NCI-H226 (cell line): Measurements from ENCODE around the gene CKAP4.
"Not testable (repeated sequence)": the region's sequence is repeated elsewhere in the genome, so short reads cannot be mapped to it uniquely, and the experiment has no call there.

Source experiments
- DNase-seq: peaks from one replicate; pipeline ENCODE4 v3.0.0-alpha.2; 2015

CKAP4 gene

GRCh38 chr12:106247674-106248311 lies at the start of gene CKAP4:
TSS of gene CKAP4 (minus strand) at chr12:106248020. CDS start at chr12:106247851, 169 bp downstream.
- DNase-seq = peak; percentile 68

GRCh38 chr12:106297075-106297474 lies 49.3 kb upstream of the CKAP4 start:
- no peak for DNase-seq

GRCh38 chr12:106296179-106296877 lies 48.5 kb upstream of the CKAP4 start:
- peak; percentile 85 for DNase-seq

- DNase-seq = no peak
Observed at GRCh38 chr12:106292339-106292738, 44.5 kb upstream of the CKAP4 start.

GRCh38 chr12:106291342-106291741 lies 43.5 kb upstream of the CKAP4 start:
- DNase-seq = no peak

- DNase-seq = no peak
Observed at GRCh38 chr12:106290666-106291065, 42.8 kb upstream of the CKAP4 start.

- DNase-seq = peak; percentile 35
Observed at GRCh38 chr12:106289196-106289681, 41.4 kb upstream of the CKAP4 start.

- DNase-seq = peak; percentile 87
Observed at GRCh38 chr12:106288494-106289195, 40.8 kb upstream of the CKAP4 start.

- no peak for DNase-seq
Observed at GRCh38 chr12:106288101-106288493, 40.3 kb upstream of the CKAP4 start.

- DNase-seq = no peak
Observed at GRCh38 chr12:106287364-106287763, 39.5 kb upstream of the CKAP4 start.

- DNase-seq = not testable (repeated sequence)
Observed at GRCh38 chr12:106286576-106287162, 38.8 kb upstream of the CKAP4 start.

- DNase-seq = no peak
Observed at GRCh38 chr12:106285982-106286381, 38.2 kb upstream of the CKAP4 start.

GRCh38 chr12:106284358-106285105 lies 36.7 kb upstream of the CKAP4 start:
- DNase-seq = no peak

GRCh38 chr12:106282457-106283097 lies 34.8 kb upstream of the CKAP4 start:
- DNase-seq = peak; percentile 59

- no peak for DNase-seq
Observed at GRCh38 chr12:106281804-106282203, 34.0 kb upstream of the CKAP4 start.

GRCh38 chr12:106281056-106281782 lies 33.4 kb upstream of the CKAP4 start:
- no peak for DNase-seq

- no peak for DNase-seq
Observed at GRCh38 chr12:106280106-106280505, 32.3 kb upstream of the CKAP4 start.

GRCh38 chr12:106276032-106276740 lies 28.4 kb upstream of the CKAP4 start:
- DNase-seq = no peak

- DNase-seq = no peak
Observed at GRCh38 chr12:106275458-106275857, 27.6 kb upstream of the CKAP4 start.

GRCh38 chr12:106274575-106275121 lies 26.8 kb upstream of the CKAP4 start:
- DNase-seq = no peak
